Measurements from ENCODE around the gene PDIA4. TPM values are rescaled to one million over a fixed set of nuclear protein-coding genes. Genes with fewer than 3 reads are reported as not detected.

Gene PDIA4
- total RNA-seq, 1 experiment from 2014 or later, result 217 TPM

- no peak overlapping the region for H2AFZ ChIP-seq (ENCODE audit: low read depth, low read length, poor library complexity, severe bottlenecking)
- ChIA-PET CTCF (no interaction called here), POLR2A (no interaction called here), RAD21 (ENCODE audit: low non-redundant PET in 1 of 2, low total read pairs in 2 of 2, uncharacterized antibody in 2 of 2, unreplicated experiment in 2 of 2) (no interaction called here)
- H3K4me3 ChIP-seq (replicated peaks in 1 of 2; ENCODE audit: low read depth in 1 of 2, low read length in 2 of 2), result no peak overlapping the region
- H3K79me2 ChIP-seq (ENCODE audit: insufficient read depth, low read length), result peaks cover 76% of the 10 kb centered on the region
- no peaks in the 10 kb centered on the region for H3K9me3 ChIP-seq (ENCODE audit: control insufficient read depth in 1 of 2, insufficient read depth in 1 of 2, low read depth in 1 of 2, low read length in 2 of 2)
- H3K4me1 ChIP-seq (ENCODE audit: control insufficient read depth in 1 of 2, insufficient read depth in 2 of 2, low read length in 2 of 2), result peaks cover 0 to 2% of the 10 kb centered on the region in 2 experiments; a peak in 2 of 4 replicates
- no peaks in the 10 kb centered on the region for H4K20me1 ChIP-seq (ENCODE audit: insufficient read depth)
- no peak overlapping the region for H3K9ac ChIP-seq (ENCODE audit: low read length)
- TF ChIP-seq SRF (IDR thresholded peaks at IDR 0.05; ENCODE audit: low read depth), result no peak
- no peak for TF ChIP-seq ATF3 (IDR thresholded peaks at IDR 0.05)
- TF ChIP-seq POLR2A (IDR thresholded peaks at IDR 0.05; ENCODE audit: borderline replicate concordance, extremely low read depth, insufficient read depth, insufficient read length), result no peak
- TF ChIP-seq FOSL1 (IDR thresholded peaks at IDR 0.05; ENCODE audit: low read depth), result no peak
- intact Hi-C loops (cut with micrococcal nuclease), result no loop called here
- no peak overlapping the region for H3K4me2 ChIP-seq (ENCODE audit: low read length)
- no peak overlapping the region for H3K27ac ChIP-seq (ENCODE audit: low read depth, low read length)
- ATAC-seq, result peak; percentile 31; the same call in 1 of the 2 replicates
- no peaks in the 10 kb centered on the region for H3K9me2 ChIP-seq (ENCODE audit: insufficient read depth)
- BruUV-seq (replicated peaks), result no TSS peak
- no peaks in the 10 kb centered on the region for H3K27me3 ChIP-seq (ENCODE audit: insufficient read depth, low read length)
- DNase-seq (ENCODE audit: low read depth, low spot score), result no peak
- H3K36me3 ChIP-seq (ENCODE audit: control insufficient read depth in 1 of 2, insufficient read depth in 2 of 2, low read length in 2 of 2), result peaks cover 14 to 28% of the 10 kb centered on the region in 2 experiments; a peak in 3 of 4 replicates
These were observed 6.6 kb downstream of the PDIA4 start for GRCh38 chr7:149021725-149022062.

GRCh38 chr7:149020483-149020882, 7.8 kb downstream of the PDIA4 start:
- H3K9ac ChIP-seq (ENCODE audit: low read length), result no peak overlapping the region
- H3K4me2 ChIP-seq (ENCODE audit: low read length), result no peak overlapping the region
- H3K36me3 ChIP-seq (ENCODE audit: control insufficient read depth in 1 of 2, insufficient read depth in 2 of 2, low read length in 2 of 2), result peaks cover 22 to 26% of the 10 kb centered on the region in 2 experiments; a peak in 3 of 4 replicates
- ChIA-PET POLR2A (no interaction called here), RAD21 (ENCODE audit: low non-redundant PET in 1 of 2, low total read pairs in 2 of 2, uncharacterized antibody in 2 of 2, unreplicated experiment in 2 of 2) (no interaction called here), CTCF (no interaction called here)
- DNase-seq (ENCODE audit: low read depth, low spot score) (no peak), ATAC-seq (no peak)
- no peaks in the 10 kb centered on the region for H3K9me3 ChIP-seq (ENCODE audit: control insufficient read depth in 1 of 2, insufficient read depth in 1 of 2, low read depth in 1 of 2, low read length in 2 of 2)
- no peaks in the 10 kb centered on the region for H3K27me3 ChIP-seq (ENCODE audit: insufficient read depth, low read length)
- no peak overlapping the region for H2AFZ ChIP-seq (ENCODE audit: low read depth, low read length, poor library complexity, severe bottlenecking)
- no TSS peak for BruUV-seq (replicated peaks)
- intact Hi-C loops (cut with micrococcal nuclease), result no loop called here
- no peak overlapping the region for H3K4me3 ChIP-seq (replicated peaks in 1 of 2; ENCODE audit: low read depth in 1 of 2, low read length in 2 of 2)
- peaks cover 72% of the 10 kb centered on the region for H3K79me2 ChIP-seq (ENCODE audit: insufficient read depth, low read length)
- no peaks in the 10 kb centered on the region for H4K20me1 ChIP-seq (ENCODE audit: insufficient read depth)
- H3K4me1 ChIP-seq (ENCODE audit: control insufficient read depth in 1 of 2, insufficient read depth in 2 of 2, low read length in 2 of 2), result no peaks in the 10 kb centered on the region
- no peaks in the 10 kb centered on the region for H3K9me2 ChIP-seq (ENCODE audit: insufficient read depth)
- H3K27ac ChIP-seq (ENCODE audit: low read depth, low read length), result no peak overlapping the region
- TF ChIP-seq ZFX (IDR thresholded peaks at IDR 0.05) (no peak), ATF3 (IDR thresholded peaks at IDR 0.05) (no peak), ZNF274 (IDR thresholded peaks at IDR 0.05; ENCODE audit: low read depth, low read length) (no peak), MAX (IDR thresholded peaks at IDR 0.05) (no peak), POLR2AphosphoS5 (IDR thresholded peaks at IDR 0.05; ENCODE audit: low read depth, low read length) (no peak), CTCF (IDR thresholded peaks at IDR 0.05 in 2 of 3, conservative IDR thresholded peaks at IDR 0.05 in 1 of 3; ENCODE audit: borderline replicate concordance in 1 of 3, insufficient read depth in 1 of 3, low read depth in 2 of 3, low read length in 2 of 3) (no peak), YY1 (IDR thresholded peaks at IDR 0.05; ENCODE audit: extremely low read depth, insufficient replicate concordance, low read depth, low read length) (no peak), EGR1 (IDR thresholded peaks at IDR 0.05; ENCODE audit: low read depth) (no peak), FOSL1 (IDR thresholded peaks at IDR 0.05; ENCODE audit: low read depth) (no peak), RAD21 (IDR thresholded peaks at IDR 0.05; ENCODE audit: low read depth) (no peak)

Data from HCT116 (cell line).